Mammary epithelial cell (primary cell): Measurements from ENCODE around the gene UTS2B.

ENCODE experiments used
- EZH2 ChIP-seq: IDR thresholded peaks from 2 replicates; pipeline ENCODE4 v1.6.1; 2012; ENCODE audit warnings: low read length, inconsistent platforms, borderline replicate concordance
- TF ChIP-seq, protein P1 (sequence below), 2 donors: IDR thresholded peaks in 1 of 2; conservative IDR thresholded peaks in 1 of 2; 2 replicates each; pipeline ENCODE4 v1.5.1; 2011 to 2012; ENCODE audit warnings: inconsistent platforms in 2 of 2, low read length in 2 of 2, mild to moderate bottlenecking in 2 of 2, control low read depth in 1 of 2, low read depth in 1 of 2; ENCODE audit not compliant: insufficient read depth in 1 of 2; ENCODE audit errors: extremely low read depth in 1 of 2

DNA sequence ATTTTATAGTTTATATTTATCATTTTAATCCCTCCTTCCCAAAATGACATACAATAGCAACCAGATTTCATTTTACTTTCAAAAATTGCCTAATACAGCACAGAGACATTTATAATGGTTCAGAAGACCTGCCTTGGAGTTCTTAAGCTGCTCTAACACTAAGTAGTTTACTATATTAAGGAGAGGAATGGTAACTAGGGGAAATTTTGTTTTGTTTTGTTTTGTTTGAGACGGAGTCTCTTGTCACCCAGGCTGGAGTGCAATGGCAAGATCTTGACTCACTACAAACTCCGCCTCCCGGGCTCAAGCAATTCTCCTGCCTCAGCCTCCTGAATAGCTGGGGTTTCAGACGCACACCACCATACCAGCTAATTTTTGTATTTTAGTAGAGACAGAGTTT, 23.9 kb downstream of the UTS2B start:
- TF ChIP-seq, protein P1, sequence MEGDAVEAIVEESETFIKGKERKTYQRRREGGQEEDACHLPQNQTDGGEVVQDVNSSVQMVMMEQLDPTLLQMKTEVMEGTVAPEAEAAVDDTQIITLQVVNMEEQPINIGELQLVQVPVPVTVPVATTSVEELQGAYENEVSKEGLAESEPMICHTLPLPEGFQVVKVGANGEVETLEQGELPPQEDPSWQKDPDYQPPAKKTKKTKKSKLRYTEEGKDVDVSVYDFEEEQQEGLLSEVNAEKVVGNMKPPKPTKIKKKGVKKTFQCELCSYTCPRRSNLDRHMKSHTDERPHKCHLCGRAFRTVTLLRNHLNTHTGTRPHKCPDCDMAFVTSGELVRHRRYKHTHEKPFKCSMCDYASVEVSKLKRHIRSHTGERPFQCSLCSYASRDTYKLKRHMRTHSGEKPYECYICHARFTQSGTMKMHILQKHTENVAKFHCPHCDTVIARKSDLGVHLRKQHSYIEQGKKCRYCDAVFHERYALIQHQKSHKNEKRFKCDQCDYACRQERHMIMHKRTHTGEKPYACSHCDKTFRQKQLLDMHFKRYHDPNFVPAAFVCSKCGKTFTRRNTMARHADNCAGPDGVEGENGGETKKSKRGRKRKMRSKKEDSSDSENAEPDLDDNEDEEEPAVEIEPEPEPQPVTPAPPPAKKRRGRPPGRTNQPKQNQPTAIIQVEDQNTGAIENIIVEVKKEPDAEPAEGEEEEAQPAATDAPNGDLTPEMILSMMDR (conservative IDR thresholded peaks at IDR 0.05 in 1 of 2, IDR thresholded peaks at IDR 0.05 in 1 of 2; ENCODE audit: extremely low read depth in 1 of 2, insufficient read depth in 1 of 2, low read depth in 1 of 2, low read length in 2 of 2) = no peak
- no peak for TF ChIP-seq EZH2
